ENCODE measurements around the gene EIF4G2. TPM values are rescaled to one million over a fixed set of nuclear protein-coding genes. Genes with fewer than 3 reads are reported as not detected.

EIF4G2 gene
- total and polyA plus RNA-seq, 8 donors: 835 to 1,027 (median 941) TPM

GRCh38 chr11:10813945-10814344 lies 5.2 kb upstream of the EIF4G2 start:
- ATAC-seq: no peak
- Histone ChIP-seq H3K9me3 (no peaks in the 10 kb centered on the region), H3K27ac (no peak overlapping the region), H3K4me3 (no peak overlapping the region), H3K4me1 (peaks cover 0 to 14% of the 10 kb centered on the region in 2 donors), H3K36me3 (no peaks in the 10 kb centered on the region), H3K27me3 (no peaks in the 10 kb centered on the region)
- intact Hi-C loops (cut with DNase I): no loop called here
- TF ChIP-seq CTCF (IDR thresholded peaks at IDR 0.05): no peak
- no peak for DNase-seq

GRCh38 chr11:10809373-10810160 lies 841 bp upstream of the EIF4G2 start:
- DNase-seq (peak in 3 of 4 donors; percentile 30 to 86 (median 63)), ATAC-seq (peak; percentile 25)
- no peak for TF ChIP-seq CTCF (IDR thresholded peaks at IDR 0.05)
- H3K36me3 ChIP-seq: peaks cover 12 to 26% of the 10 kb centered on the region in 2 donors
- intact Hi-C loops (cut with DNase I): loop anchor here in 1 of 2 donors (10.0 kb wide), 1 partner anchor 45 kb away; the partner anchor contains the start of gene ZBED5
- peak overlapping the region; percentile 97 to 98 for H3K4me3 ChIP-seq
- no peaks in the 10 kb centered on the region for H3K27me3 ChIP-seq
- peak overlapping the region; percentile 99 to 100 for H3K27ac ChIP-seq
- peaks cover 24 to 43% of the 10 kb centered on the region in 2 donors for H3K4me1 ChIP-seq
- no peaks in the 10 kb centered on the region for H3K9me3 ChIP-seq

- DNase-seq (peak in 1 of 4 donors; percentile 87), ATAC-seq (peak; percentile 9)
- H3K4me3 ChIP-seq: peak overlapping the region; percentile 97 to 98
- peak overlapping the region; percentile 99 to 100 for H3K27ac ChIP-seq
- intact Hi-C loops (cut with DNase I): loop anchor here in 1 of 2 donors (10.0 kb wide), 1 partner anchor 47 kb away; the partner anchor contains the start of gene ZBED5
- H3K36me3 ChIP-seq: peaks cover 16 to 40% of the 10 kb centered on the region in 2 donors
- no peaks in the 10 kb centered on the region for H3K27me3 ChIP-seq
- H3K9me3 ChIP-seq: no peaks in the 10 kb centered on the region
- no peak for TF ChIP-seq CTCF (IDR thresholded peaks at IDR 0.05)
- H3K4me1 ChIP-seq: peaks cover 29 to 50% of the 10 kb centered on the region in 2 donors
These were observed 532 bp downstream of the EIF4G2 start for GRCh38 chr11:10808235-10808552.

- Histone ChIP-seq H3K27me3 (no peaks in the 10 kb centered on the region), H3K9me3 (no peaks in the 10 kb centered on the region), H3K27ac (peak overlapping the region; percentile 99 to 100), H3K4me1 (peaks cover 29 to 55% of the 10 kb centered on the region in 2 donors), H3K36me3 (peaks cover 21 to 45% of the 10 kb centered on the region in 2 donors), H3K4me3 (peak overlapping the region; percentile 97 to 98)
- TF ChIP-seq CTCF (IDR thresholded peaks at IDR 0.05): no peak
- peak; percentile 44 to 91 (median 57) for DNase-seq
- intact Hi-C loops (cut with DNase I): loop anchor here in 1 of 2 donors (10.0 kb wide), 1 partner anchor 47 kb away; the partner anchor contains the start of gene ZBED5
- peak; percentile 14 for ATAC-seq
These were observed 1.1 kb downstream of the EIF4G2 start for GRCh38 chr11:10807493-10808234.

- Histone ChIP-seq H3K36me3 (peaks cover 25 to 60% of the 10 kb centered on the region in 2 donors), H3K27ac (no peak overlapping the region), H3K4me1 (peaks cover 29 to 70% of the 10 kb centered on the region in 2 donors), H3K9me3 (no peaks in the 10 kb centered on the region), H3K27me3 (no peaks in the 10 kb centered on the region), H3K4me3 (peak overlapping the region; percentile 97 to 98)
- TF ChIP-seq CTCF (IDR thresholded peaks at IDR 0.05): no peak
- intact Hi-C loops (cut with DNase I): loop anchor here in 1 of 2 donors (10.0 kb wide), 1 partner anchor 49 kb away; the partner anchor contains the start of gene ZBED5
- ATAC-seq (no peak), DNase-seq (no peak)
These were observed 2.5 kb downstream of the EIF4G2 start for GRCh38 chr11:10806206-10806605.
